Gastrocnemius medialis (tissue), 4 donors: Measurements from ENCODE around the gene HLA-A. TPM values are rescaled to one million over a fixed set of nuclear protein-coding genes. Genes with fewer than 3 reads are reported as not detected.

Experiments used
- ATAC-seq, 2 donors: fragments of 150-250 bp; one replicate each; pipeline ENCODE4 v1.9.1; 2016
- DNase-seq, 2 donors: peaks; one replicate each; pipeline ENCODE4 v3.0.0-alpha.2; 2019
- H3K27ac ChIP-seq, 4 donors: fragments of 200-600 bp; sonication (generic); 1 replicate in 1 of 4; 2 replicates in 3 of 4; pipeline ENCODE4 v1.5.1; 2016 to 2018; ENCODE audit warnings: mild to moderate bottlenecking in 2 of 4, moderate library complexity in 1 of 4
- H3K27me3 ChIP-seq, 3 donors: fragments of 200-600 bp; sonication (generic) in 2 of 3; 1 replicate in 1 of 3; 2 replicates in 2 of 3; pipeline versions ENCODE4 v1.5.1 to v1.6.0; 2016 to 2019; ENCODE audit warnings: mild to moderate bottlenecking in 1 of 3, moderate library complexity in 1 of 3
- H3K36me3 ChIP-seq, 2 donors: fragments of 200-600 bp; sonication (generic) in 1 of 2; one replicate each; pipeline ENCODE4 v1.5.1; 2017 to 2018
- H3K4me1 ChIP-seq, 2 donors: fragments of 200-600 bp; sonication (generic) in 1 of 2; one replicate each; pipeline ENCODE4 v1.5.1; 2016 to 2017; ENCODE audit warnings: mild to moderate bottlenecking in 2 of 2
- H3K4me3 ChIP-seq, 4 donors: fragments of 200-600 bp; sonication (generic) in 3 of 4; 1 replicate in 1 of 4; 2 replicates in 3 of 4; pipeline ENCODE4 v1.5.1; 2016 to 2019; ENCODE audit warnings: mild to moderate bottlenecking in 2 of 4
- H3K9me3 ChIP-seq, 3 donors: fragments of 200-600 bp; sonication (generic) in 2 of 3; 1 replicate in 1 of 3; 2 replicates in 2 of 3; pipeline ENCODE4 v1.5.1; 2016 to 2019
- POLR2A ChIP-seq, 2 donors: fragments of 450-650 bp; IDR thresholded peaks; one replicate each; pipeline ENCODE4 v1.6.1; 2017; ENCODE audit warnings: antibody characterized with exemption in 2 of 2, mild to moderate bottlenecking in 2 of 2, moderate library complexity in 2 of 2
- in situ Hi-C, 4 donors: fragments of 200-750 bp; cut with MboI; loops; one replicate each; pipeline versions ENCODE4 v1.15.0 to v1.8.0; 2017; ENCODE audit warnings: low sequenced_read_pairs in 4 of 4
- intact Hi-C: fragments of 100-400 bp; cut with DNase I; formaldehyde crosslinking; loops from one replicate; pipeline ENCODE4 v1.15.1; 2023; ENCODE audit warnings: low total_unique reads
- total RNA-seq, 4 donors: library from RNA; depleted of rRNA; stranded (reverse); fragments of >200 nt; gene quantifications; one replicate each; pipeline versions ENCODE4 v1.1.0 to v1.2.3, GENCODE V29; 2016
- TF ChIP-seq, protein P1 (sequence below), 5 experiments: fragments of 450-650 bp in 3 of 5; fragments of 200-600 bp in 2 of 5; sonication (generic) in 2 of 5; IDR thresholded peaks in 4 of 5; conservative IDR thresholded peaks in 1 of 5; 1 replicate in 4 of 5; 2 replicates in 1 of 5; pipeline ENCODE4 v1.5.1; 2016 to 2019; ENCODE audit warnings: antibody characterized with exemption in 5 of 5, mild to moderate bottlenecking in 3 of 5, moderate library complexity in 3 of 5

HLA-A gene
- total RNA-seq, 4 donors from 2014 or later, result 149 to 161 (median 154) TPM

GRCh38 chr6:29907637-29908340 is 34.5 kb upstream of the HLA-A start:
- no peaks in the 10 kb centered on the region for H3K4me1 ChIP-seq
- H3K36me3 ChIP-seq, result no peaks in the 10 kb centered on the region
- DNase-seq, result no peak
- no peak for TF ChIP-seq POLR2A (IDR thresholded peaks at IDR 0.05)
- TF ChIP-seq, protein P1, sequence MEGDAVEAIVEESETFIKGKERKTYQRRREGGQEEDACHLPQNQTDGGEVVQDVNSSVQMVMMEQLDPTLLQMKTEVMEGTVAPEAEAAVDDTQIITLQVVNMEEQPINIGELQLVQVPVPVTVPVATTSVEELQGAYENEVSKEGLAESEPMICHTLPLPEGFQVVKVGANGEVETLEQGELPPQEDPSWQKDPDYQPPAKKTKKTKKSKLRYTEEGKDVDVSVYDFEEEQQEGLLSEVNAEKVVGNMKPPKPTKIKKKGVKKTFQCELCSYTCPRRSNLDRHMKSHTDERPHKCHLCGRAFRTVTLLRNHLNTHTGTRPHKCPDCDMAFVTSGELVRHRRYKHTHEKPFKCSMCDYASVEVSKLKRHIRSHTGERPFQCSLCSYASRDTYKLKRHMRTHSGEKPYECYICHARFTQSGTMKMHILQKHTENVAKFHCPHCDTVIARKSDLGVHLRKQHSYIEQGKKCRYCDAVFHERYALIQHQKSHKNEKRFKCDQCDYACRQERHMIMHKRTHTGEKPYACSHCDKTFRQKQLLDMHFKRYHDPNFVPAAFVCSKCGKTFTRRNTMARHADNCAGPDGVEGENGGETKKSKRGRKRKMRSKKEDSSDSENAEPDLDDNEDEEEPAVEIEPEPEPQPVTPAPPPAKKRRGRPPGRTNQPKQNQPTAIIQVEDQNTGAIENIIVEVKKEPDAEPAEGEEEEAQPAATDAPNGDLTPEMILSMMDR (IDR thresholded peaks at IDR 0.05 in 4 of 5, conservative IDR thresholded peaks at IDR 0.05 in 1 of 5), result no peak
- intact Hi-C loops (loop anchor here (10.0 kb wide), 1 partner anchor 93 kb away; no protein-coding TSS in a partner anchor), in situ Hi-C loops (no loop called here)
- H3K9me3 ChIP-seq, result no peaks in the 10 kb centered on the region
- H3K27me3 ChIP-seq, result no peaks in the 10 kb centered on the region
- ATAC-seq, result no peak
- no peak overlapping the region for H3K4me3 ChIP-seq
- H3K27ac ChIP-seq, result no peak overlapping the region

GRCh38 chr6:29908341-29908662 is 34.0 kb upstream of the HLA-A start:
- Histone ChIP-seq H3K4me1 (no peaks in the 10 kb centered on the region), H3K36me3 (no peaks in the 10 kb centered on the region), H3K27ac (no peak overlapping the region), H3K9me3 (no peaks in the 10 kb centered on the region), H3K4me3 (no peak overlapping the region), H3K27me3 (no peaks in the 10 kb centered on the region)
- in situ Hi-C loops, result no loop called here
- intact Hi-C loops, result loop anchor here (10.0 kb wide), 1 partner anchor 94 kb away; no protein-coding TSS in a partner anchor
- ATAC-seq, result no peak
- no peak for TF ChIP-seq POLR2A (IDR thresholded peaks at IDR 0.05)
- TF ChIP-seq, protein P1 (IDR thresholded peaks at IDR 0.05 in 4 of 5, conservative IDR thresholded peaks at IDR 0.05 in 1 of 5), result no peak
- no peak for DNase-seq

DNA sequence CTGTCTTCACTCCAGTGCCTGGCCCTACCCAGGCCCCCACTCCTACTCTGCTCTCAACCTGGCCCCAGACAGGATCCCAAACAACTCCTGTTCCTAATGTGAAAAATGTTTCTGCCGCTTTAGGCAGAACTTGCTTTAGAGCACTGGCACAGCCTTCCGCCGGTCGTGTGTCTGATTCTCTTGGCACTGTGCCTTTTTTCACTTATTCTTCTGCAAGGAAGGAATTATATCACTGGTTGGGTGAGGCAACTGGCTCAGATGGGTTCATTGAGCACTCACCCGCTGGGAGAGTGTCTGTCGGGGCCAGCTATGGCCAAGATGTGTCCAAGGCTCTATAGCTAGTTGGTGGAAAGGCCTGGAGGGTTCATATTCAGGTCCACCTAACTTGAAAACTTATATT is 33.6 kb upstream of the HLA-A start:
- no peaks in the 10 kb centered on the region for H3K9me3 ChIP-seq
- intact Hi-C loops, result loop anchor here (10.0 kb wide), 1 partner anchor 94 kb away; no protein-coding TSS in a partner anchor
- no peak for TF ChIP-seq POLR2A (IDR thresholded peaks at IDR 0.05)
- TF ChIP-seq, protein P1 (IDR thresholded peaks at IDR 0.05 in 4 of 5, conservative IDR thresholded peaks at IDR 0.05 in 1 of 5), result no peak
- H3K36me3 ChIP-seq, result no peaks in the 10 kb centered on the region
- ATAC-seq (no peak), DNase-seq (no peak)
- H3K4me1 ChIP-seq, result no peaks in the 10 kb centered on the region
- H3K27me3 ChIP-seq, result no peaks in the 10 kb centered on the region
- H3K27ac ChIP-seq, result no peak overlapping the region
- no peak overlapping the region for H3K4me3 ChIP-seq
- in situ Hi-C loops, result no loop called here

- Histone ChIP-seq H3K9me3 (no peaks in the 10 kb centered on the region), H3K27ac (no peak overlapping the region), H3K27me3 (no peaks in the 10 kb centered on the region), H3K4me1 (no peaks in the 10 kb centered on the region), H3K4me3 (no peak overlapping the region), H3K36me3 (no peaks in the 10 kb centered on the region)
- TF ChIP-seq, protein P1 (IDR thresholded peaks at IDR 0.05 in 4 of 5, conservative IDR thresholded peaks at IDR 0.05 in 1 of 5), result no peak
- TF ChIP-seq POLR2A (IDR thresholded peaks at IDR 0.05), result no peak
- DNase-seq (no peak), ATAC-seq (no peak)
- in situ Hi-C loops (no loop called here), intact Hi-C loops (loop anchor here (10.0 kb wide), 1 partner anchor 95 kb away; no protein-coding TSS in a partner anchor)
Measured at GRCh38 chr6:29909985-29910384, 32.3 kb upstream of the HLA-A start.
